Measurements from ENCODE around the gene SULT2B1.

SULT2B1 gene

GRCh38 chr19:48539503-48540096, 12.4 kb upstream of the SULT2B1 start:
- no peaks in the 10 kb centered on the region for H3K27me3 ChIP-seq (ENCODE audit: low read depth)
- H3K36me3 ChIP-seq (replicated peaks), result no peaks in the 10 kb centered on the region
- H3K4me3 ChIP-seq, result no peak overlapping the region
- no peaks in the 10 kb centered on the region for H3K4me1 ChIP-seq
- no peaks in the 10 kb centered on the region for H3K9me3 ChIP-seq
- DNase-seq (ENCODE audit: low spot score in 2 of 2), result no peak
- in situ Hi-C loops (cut with MboI; ENCODE audit: low sequenced_read_pairs), result no loop called here

GRCh38 chr19:48540110-48540509, 11.9 kb upstream of the SULT2B1 start:
- DNase-seq (ENCODE audit: low spot score in 2 of 2), result no peak
- Histone ChIP-seq H3K4me3 (no peak overlapping the region), H3K36me3 (replicated peaks) (no peaks in the 10 kb centered on the region), H3K27me3 (ENCODE audit: low read depth) (no peaks in the 10 kb centered on the region), H3K9me3 (no peaks in the 10 kb centered on the region), H3K4me1 (no peaks in the 10 kb centered on the region)
- in situ Hi-C loops (cut with MboI; ENCODE audit: low sequenced_read_pairs), result no loop called here

GRCh38 chr19:48541813-48542212, 10.2 kb upstream of the SULT2B1 start:
- no peaks in the 10 kb centered on the region for H3K4me1 ChIP-seq
- H3K36me3 ChIP-seq (replicated peaks), result no peaks in the 10 kb centered on the region
- DNase-seq (ENCODE audit: low spot score in 2 of 2), result no peak
- H3K4me3 ChIP-seq, result no peak overlapping the region
- in situ Hi-C loops (cut with MboI; ENCODE audit: low sequenced_read_pairs), result no loop called here
- H3K27me3 ChIP-seq (ENCODE audit: low read depth), result no peaks in the 10 kb centered on the region
- no peaks in the 10 kb centered on the region for H3K9me3 ChIP-seq

GRCh38 chr19:48543121-48543710, 8.8 kb upstream of the SULT2B1 start:
- no peaks in the 10 kb centered on the region for H3K27me3 ChIP-seq (ENCODE audit: low read depth)
- DNase-seq (ENCODE audit: low spot score in 2 of 2), result no peak
- no peaks in the 10 kb centered on the region for H3K4me1 ChIP-seq
- H3K9me3 ChIP-seq, result no peaks in the 10 kb centered on the region
- no peak overlapping the region for H3K4me3 ChIP-seq
- no peaks in the 10 kb centered on the region for H3K36me3 ChIP-seq (replicated peaks)
- in situ Hi-C loops (cut with MboI; ENCODE audit: low sequenced_read_pairs), result no loop called here

GRCh38 chr19:48544856-48545750, 6.9 kb upstream of the SULT2B1 start:
- in situ Hi-C loops (cut with MboI; ENCODE audit: low sequenced_read_pairs), result no loop called here
- DNase-seq (ENCODE audit: low spot score in 2 of 2), result no peak
- no peaks in the 10 kb centered on the region for H3K9me3 ChIP-seq

GRCh38 chr19:48547722-48548121, 4.2 kb upstream of the SULT2B1 start:
- H3K9me3 ChIP-seq, result no peaks in the 10 kb centered on the region
- H3K27me3 ChIP-seq (ENCODE audit: low read depth), result no peaks in the 10 kb centered on the region
- no peaks in the 10 kb centered on the region for H3K4me1 ChIP-seq
- DNase-seq (ENCODE audit: low spot score in 2 of 2), result no peak
- in situ Hi-C loops (cut with MboI; ENCODE audit: low sequenced_read_pairs), result no loop called here
- H3K36me3 ChIP-seq (replicated peaks), result no peaks in the 10 kb centered on the region
- H3K4me3 ChIP-seq, result no peak overlapping the region

More at GRCh38 chr19:48544856-48545750, 6.9 kb upstream of the SULT2B1 start:
- H3K36me3 ChIP-seq (replicated peaks), result no peaks in the 10 kb centered on the region
- no peak overlapping the region for H3K4me3 ChIP-seq
- H3K4me1 ChIP-seq, result no peaks in the 10 kb centered on the region
- H3K27me3 ChIP-seq (ENCODE audit: low read depth), result no peaks in the 10 kb centered on the region

GRCh38 chr19:48548253-48548911, 3.6 kb upstream of the SULT2B1 start:
- no peaks in the 10 kb centered on the region for H3K27me3 ChIP-seq (ENCODE audit: low read depth)
- H3K4me3 ChIP-seq, result no peak overlapping the region
- H3K9me3 ChIP-seq, result no peaks in the 10 kb centered on the region
- H3K36me3 ChIP-seq (replicated peaks), result no peaks in the 10 kb centered on the region
- no peak for DNase-seq (ENCODE audit: low spot score in 2 of 2)
- in situ Hi-C loops (cut with MboI; ENCODE audit: low sequenced_read_pairs), result no loop called here
- H3K4me1 ChIP-seq, result peaks cover under 1% of the 10 kb centered on the region; the same call in 1 of the 2 replicates

- H3K9me3 ChIP-seq, result no peaks in the 10 kb centered on the region
- no peaks in the 10 kb centered on the region for H3K27me3 ChIP-seq (ENCODE audit: low read depth)
- peaks cover 8% of the 10 kb centered on the region for H3K4me1 ChIP-seq
- H3K4me3 ChIP-seq, result no peak overlapping the region
- in situ Hi-C loops (cut with MboI; ENCODE audit: low sequenced_read_pairs), result no loop called here
- DNase-seq (ENCODE audit: low spot score in 2 of 2), result no peak
- H3K36me3 ChIP-seq (replicated peaks), result no peaks in the 10 kb centered on the region
Measured at GRCh38 chr19:48549380-48549779, 2.6 kb upstream of the SULT2B1 start.

- in situ Hi-C loops (cut with MboI; ENCODE audit: low sequenced_read_pairs), result no loop called here
- Histone ChIP-seq H3K36me3 (replicated peaks) (no peaks in the 10 kb centered on the region), H3K4me3 (no peak overlapping the region), H3K4me1 (peaks cover 8% of the 10 kb centered on the region), H3K9me3 (no peaks in the 10 kb centered on the region), H3K27me3 (ENCODE audit: low read depth) (no peaks in the 10 kb centered on the region)
- DNase-seq (ENCODE audit: low spot score in 2 of 2), result no peak
Measured at GRCh38 chr19:48552406-48553322, 692 bp downstream of the SULT2B1 start.

- DNase-seq (ENCODE audit: low spot score in 2 of 2), result peak; percentile 17 to 68
- H3K27me3 ChIP-seq (ENCODE audit: low read depth), result no peaks in the 10 kb centered on the region
- H3K4me3 ChIP-seq, result no peak overlapping the region
- in situ Hi-C loops (cut with MboI; ENCODE audit: low sequenced_read_pairs), result no loop called here
- peaks cover 11% of the 10 kb centered on the region for H3K4me1 ChIP-seq
- no peaks in the 10 kb centered on the region for H3K36me3 ChIP-seq (replicated peaks)
- H3K9me3 ChIP-seq, result no peaks in the 10 kb centered on the region
Measured at GRCh38 chr19:48553676-48554384, 1.9 kb downstream of the SULT2B1 start.

- H3K4me3 ChIP-seq, result no peak overlapping the region
- H3K36me3 ChIP-seq (replicated peaks), result no peaks in the 10 kb centered on the region
- peak in 1 of 2 experiments; percentile 53 for DNase-seq (ENCODE audit: low spot score in 2 of 2)
- in situ Hi-C loops (cut with MboI; ENCODE audit: low sequenced_read_pairs), result no loop called here
- no peaks in the 10 kb centered on the region for H3K27me3 ChIP-seq (ENCODE audit: low read depth)
- H3K9me3 ChIP-seq, result no peaks in the 10 kb centered on the region
- peaks cover 11% of the 10 kb centered on the region for H3K4me1 ChIP-seq
Measured at GRCh38 chr19:48554385-48555091, 2.6 kb downstream of the SULT2B1 start.

- no peaks in the 10 kb centered on the region for H3K27me3 ChIP-seq (ENCODE audit: low read depth)
- no peaks in the 10 kb centered on the region for H3K9me3 ChIP-seq
- DNase-seq (ENCODE audit: low spot score in 2 of 2), result no peak
- peaks cover 11% of the 10 kb centered on the region for H3K4me1 ChIP-seq
- H3K36me3 ChIP-seq (replicated peaks), result no peaks in the 10 kb centered on the region
- in situ Hi-C loops (cut with MboI; ENCODE audit: low sequenced_read_pairs), result no loop called here
- H3K4me3 ChIP-seq, result no peak overlapping the region
Measured at GRCh38 chr19:48556163-48556562, 4.2 kb downstream of the SULT2B1 start.
